OCI-LY3 (cell line): Measurements from ENCODE around the gene SLC35E3.

Experiments used
- EZH2phosphoT487 ChIP-seq: fragments of 200-600 bp; shearing (Covaris generic); IDR thresholded peaks from 2 replicates; pipeline ENCODE4 v1.6.1; 2018; ENCODE audit warnings: antibody characterized with exemption, mixed run types, low read depth
- TF ChIP-seq, protein P1 (sequence below): fragments of 200-600, 300-600 bp; sonication (generic); IDR thresholded peaks from 2 replicates; pipeline ENCODE4 v1.5.1; 2014; ENCODE audit warnings: antibody characterized with exemption, low read length, low read depth

DNA sequence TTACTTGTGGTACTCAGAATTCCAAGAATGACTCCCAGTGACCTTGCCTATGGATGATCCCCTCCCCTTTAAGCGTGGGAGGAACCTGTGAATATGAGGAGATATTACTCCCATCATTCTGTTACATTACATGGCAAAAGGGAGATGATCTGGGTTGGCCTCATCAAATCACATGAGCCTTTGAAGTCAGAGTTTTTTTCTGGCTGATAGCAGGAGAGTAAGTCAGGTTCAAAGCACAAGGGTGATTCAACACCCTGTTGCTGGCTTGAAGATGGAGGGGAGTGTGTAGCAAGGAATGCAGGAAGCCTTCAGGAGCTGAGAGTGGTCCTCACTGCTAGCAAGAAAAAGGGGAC lies 52.9 kb downstream of the SLC35E3 start:
- TF ChIP-seq, protein P1, sequence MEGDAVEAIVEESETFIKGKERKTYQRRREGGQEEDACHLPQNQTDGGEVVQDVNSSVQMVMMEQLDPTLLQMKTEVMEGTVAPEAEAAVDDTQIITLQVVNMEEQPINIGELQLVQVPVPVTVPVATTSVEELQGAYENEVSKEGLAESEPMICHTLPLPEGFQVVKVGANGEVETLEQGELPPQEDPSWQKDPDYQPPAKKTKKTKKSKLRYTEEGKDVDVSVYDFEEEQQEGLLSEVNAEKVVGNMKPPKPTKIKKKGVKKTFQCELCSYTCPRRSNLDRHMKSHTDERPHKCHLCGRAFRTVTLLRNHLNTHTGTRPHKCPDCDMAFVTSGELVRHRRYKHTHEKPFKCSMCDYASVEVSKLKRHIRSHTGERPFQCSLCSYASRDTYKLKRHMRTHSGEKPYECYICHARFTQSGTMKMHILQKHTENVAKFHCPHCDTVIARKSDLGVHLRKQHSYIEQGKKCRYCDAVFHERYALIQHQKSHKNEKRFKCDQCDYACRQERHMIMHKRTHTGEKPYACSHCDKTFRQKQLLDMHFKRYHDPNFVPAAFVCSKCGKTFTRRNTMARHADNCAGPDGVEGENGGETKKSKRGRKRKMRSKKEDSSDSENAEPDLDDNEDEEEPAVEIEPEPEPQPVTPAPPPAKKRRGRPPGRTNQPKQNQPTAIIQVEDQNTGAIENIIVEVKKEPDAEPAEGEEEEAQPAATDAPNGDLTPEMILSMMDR: no peak
- no peak for TF ChIP-seq EZH2phosphoT487
